Testis (tissue), 3 donors: ENCODE measurements around the gene CHRM2. TPM values are rescaled to one million over a fixed set of nuclear protein-coding genes. Genes with fewer than 3 reads are reported as not detected.

Experiments
- DNase-seq: peaks from one replicate; pipeline ENCODE4 v3.0.0-alpha.2; 2019
- H3K27ac ChIP-seq, 2 donors: fragments of 200-600 bp; sonication (generic); one replicate each; pipeline ENCODE4 v1.5.1; 2019
- H3K27me3 ChIP-seq: fragments of 200-600 bp; sonication (generic); one replicate; pipeline ENCODE4 v1.5.1; 2019
- H3K36me3 ChIP-seq: fragments of 200-600 bp; sonication (generic); one replicate; pipeline ENCODE4 v1.5.1; 2017; ENCODE audit warnings: low read depth; ENCODE audit errors: missing control alignments
- H3K4me1 ChIP-seq: fragments of 200-600 bp; sonication (generic); one replicate; pipeline ENCODE4 v1.5.1; 2019
- H3K4me3 ChIP-seq, 2 donors: fragments of 200-600 bp; sonication (generic); one replicate each; pipeline ENCODE4 v1.5.1; 2017 to 2019
- H3K9me3 ChIP-seq: fragments of 200-600 bp; sonication (generic); one replicate; pipeline ENCODE4 v1.5.1; 2017
- CTCF ChIP-seq, 3 experiments: fragments of 450-650 bp in 2 of 3; fragments of 200-600 bp in 1 of 3; sonication (generic) in 1 of 3; IDR thresholded peaks; one replicate each; pipeline ENCODE4 v1.5.1; 2016 to 2019; ENCODE audit warnings: antibody characterized with exemption in 3 of 3, mild to moderate bottlenecking in 2 of 3, moderate library complexity in 1 of 3
- POLR2A ChIP-seq: fragments of 450-650 bp; IDR thresholded peaks from one replicate; pipeline ENCODE4 v1.6.1; 2017; ENCODE audit warnings: antibody characterized with exemption, mild to moderate bottlenecking, moderate library complexity
- WGBS, 2 donors: methylation state at CpG; one replicate each; pipeline ENCODE4 v1.1.5; 2018; 5-methylcytosine and 5-hydroxymethylcytosine counted together
- intact Hi-C: fragments of 100-400 bp; cut with DNase I; formaldehyde crosslinking; loops from one replicate; pipeline ENCODE4 v1.15.1; 2023; ENCODE audit warnings: low total_unique reads
- polyA plus RNA-seq: library from polyadenylated mRNA; stranded (reverse); fragments of 350-450 nt; fragmentation: Illumina TruSeq; extraction: RNeasy Lipid Tissue Mini Kit (QIAGEN cat#74804); gene quantifications from one replicate; pipeline ENCODE4 v1.2.3, GENCODE V29; 2014; ENCODE audit warnings: low read depth, low replicate concordance; ENCODE audit not compliant: insufficient read depth
- total RNA-seq, 2 donors: library from RNA; depleted of rRNA; stranded (reverse); fragments of >200 nt; gene quantifications; one replicate each; pipeline ENCODE4 v1.2.3, GENCODE V29; 2016

Gene CHRM2
- total and polyA plus RNA-seq, 3 donors from 2014 or later: 0.31 to 1.7 (median 0.55) TPM

- no peaks in the 10 kb centered on the region for H3K9me3 ChIP-seq
- no peak for DNase-seq
- no peaks in the 10 kb centered on the region for H3K27me3 ChIP-seq
- TF ChIP-seq CTCF (IDR thresholded peaks at IDR 0.05) (no peak), POLR2A (no peak)
- 85 to 91% methylated on average over 1 of the region's 1 CpG for WGBS, 2 donors
- no peaks in the 10 kb centered on the region for H3K36me3 ChIP-seq
- no peaks in the 10 kb centered on the region for H3K4me1 ChIP-seq
- intact Hi-C loops: no loop called here
- no peak overlapping the region for H3K27ac ChIP-seq
- no peak overlapping the region for H3K4me3 ChIP-seq
Observed at GRCh38 chr7:136956232-136956631, 87.8 kb downstream of the CHRM2 start.

- Histone ChIP-seq H3K27ac (no peak overlapping the region), H3K27me3 (no peaks in the 10 kb centered on the region), H3K4me1 (no peaks in the 10 kb centered on the region), H3K9me3 (no peaks in the 10 kb centered on the region), H3K4me3 (no peak overlapping the region), H3K36me3 (no peaks in the 10 kb centered on the region)
- no peak for TF ChIP-seq POLR2A
- no peak for TF ChIP-seq CTCF (IDR thresholded peaks at IDR 0.05)
- no peak for DNase-seq
- intact Hi-C loops: no loop called here
- 84 to 91% methylated on average over 3 of the region's 3 CpGs for WGBS, 2 donors
Observed at GRCh38 chr7:136956671-136957070, 88.2 kb downstream of the CHRM2 start.

- no peak overlapping the region for H3K4me3 ChIP-seq
- no peaks in the 10 kb centered on the region for H3K4me1 ChIP-seq
- no peaks in the 10 kb centered on the region for H3K27me3 ChIP-seq
- intact Hi-C loops: no loop called here
- no peaks in the 10 kb centered on the region for H3K36me3 ChIP-seq
- H3K9me3 ChIP-seq: no peaks in the 10 kb centered on the region
- DNase-seq: no peak
- H3K27ac ChIP-seq: no peak overlapping the region
- WGBS, 2 donors: 75 to 81% methylated on average over 2 of the region's 2 CpGs
- TF ChIP-seq CTCF (IDR thresholded peaks at IDR 0.05) (no peak), POLR2A (no peak)
Observed at GRCh38 chr7:136957391-136957790, 88.9 kb downstream of the CHRM2 start.

GRCh38 chr7:136958016-136958415 lies 89.6 kb downstream of the CHRM2 start:
- Histone ChIP-seq H3K9me3 (no peaks in the 10 kb centered on the region), H3K36me3 (no peaks in the 10 kb centered on the region), H3K4me3 (no peak overlapping the region), H3K4me1 (no peaks in the 10 kb centered on the region), H3K27ac (no peak overlapping the region), H3K27me3 (no peaks in the 10 kb centered on the region)
- TF ChIP-seq CTCF (IDR thresholded peaks at IDR 0.05) (no peak), POLR2A (no peak)
- WGBS, 2 donors: 50 to 60% methylated on average over 2 of the region's 2 CpGs
- intact Hi-C loops: no loop called here
- peak; percentile 62 for DNase-seq

- no peak for TF ChIP-seq CTCF (IDR thresholded peaks at IDR 0.05)
- TF ChIP-seq POLR2A: no peak
- Histone ChIP-seq H3K36me3 (no peaks in the 10 kb centered on the region), H3K4me3 (no peak overlapping the region), H3K27ac (no peak overlapping the region), H3K9me3 (no peaks in the 10 kb centered on the region), H3K27me3 (no peaks in the 10 kb centered on the region), H3K4me1 (no peaks in the 10 kb centered on the region)
- intact Hi-C loops: no loop called here
- 26 to 48% methylated on average over 1 of the region's 1 CpG for WGBS, 2 donors
- no peak for DNase-seq
Observed at GRCh38 chr7:136964347-136964746, 95.9 kb downstream of the CHRM2 start.
